Measurements from ENCODE around the gene PRICKLE2. TPM values are rescaled to one million over a fixed set of nuclear protein-coding genes. Genes with fewer than 3 reads are reported as not detected.

Gene PRICKLE2
- polyA plus RNA-seq, 1 donor (not counting 4 experiments of a cell fraction or from before 2014, with no cell fraction given): 7.8 TPM

GRCh38 chr3:64215559-64215958 is 9.7 kb downstream of the PRICKLE2 start:
- Histone ChIP-seq H3K9ac (ENCODE audit: control insufficient read depth, extremely low read depth, insufficient read depth, low read length) (no peak overlapping the region), H3K36me3 (ENCODE audit: control insufficient read depth in 2 of 2, extremely low read depth in 1 of 2, insufficient read depth in 2 of 2, low read length in 2 of 2) (no peaks in the 10 kb centered on the region), H3K9me1 (ENCODE audit: control insufficient read depth, extremely low read depth, insufficient read depth, low read length) (no peaks in the 10 kb centered on the region), H3K4me1 (ENCODE audit: control insufficient read depth, extremely low read depth, insufficient read depth, low read length) (peaks cover 32% of the 10 kb centered on the region), H2AFZ (ENCODE audit: control insufficient read depth, low read length) (no peak overlapping the region), H3K79me2 (ENCODE audit: control insufficient read depth, insufficient read depth, low read length) (peaks cover 6% of the 10 kb centered on the region), H3K9me3 (ENCODE audit: control insufficient read depth, low read depth, low read length) (no peaks in the 10 kb centered on the region), H3K27me3 (ENCODE audit: control insufficient read depth, extremely low read depth, insufficient read depth, low read length) (no peaks in the 10 kb centered on the region), H3K4me3 (ENCODE audit: control insufficient read depth in 2 of 3, extremely low read depth in 1 of 3, insufficient read depth in 2 of 3, low read depth in 1 of 3, low read length in 3 of 3) (no peak overlapping the region), H3K4me2 (ENCODE audit: control insufficient read depth, extremely low read depth, insufficient read depth, low read depth, low read length) (no peak overlapping the region), H3K27ac (ENCODE audit: control insufficient read depth, insufficient read depth, low read length) (no peak overlapping the region), H4K20me1 (ENCODE audit: control insufficient read depth, extremely low read depth, insufficient read depth, low read length) (no peaks in the 10 kb centered on the region)
- DNase-seq (ENCODE audit: low read depth, low spot score) (no peak), FAIRE-seq (no peak)
- dilution Hi-C loops (cut with MboI; ENCODE audit: extremely low pct_ligation_motif_present, low sequenced_read_pairs): no loop called here
- TF ChIP-seq EZH2 (IDR thresholded peaks at IDR 0.05; ENCODE audit: low read length): no peak
- TF ChIP-seq CTCF (optimal IDR thresholded peaks at IDR 0.05 in 1 of 3, IDR thresholded peaks at IDR 0.05 in 1 of 3, conservative IDR thresholded peaks at IDR 0.05 in 1 of 3; ENCODE audit: extremely low read depth in 1 of 3, insufficient read depth in 2 of 3, low read length in 3 of 3): no peak

DNA sequence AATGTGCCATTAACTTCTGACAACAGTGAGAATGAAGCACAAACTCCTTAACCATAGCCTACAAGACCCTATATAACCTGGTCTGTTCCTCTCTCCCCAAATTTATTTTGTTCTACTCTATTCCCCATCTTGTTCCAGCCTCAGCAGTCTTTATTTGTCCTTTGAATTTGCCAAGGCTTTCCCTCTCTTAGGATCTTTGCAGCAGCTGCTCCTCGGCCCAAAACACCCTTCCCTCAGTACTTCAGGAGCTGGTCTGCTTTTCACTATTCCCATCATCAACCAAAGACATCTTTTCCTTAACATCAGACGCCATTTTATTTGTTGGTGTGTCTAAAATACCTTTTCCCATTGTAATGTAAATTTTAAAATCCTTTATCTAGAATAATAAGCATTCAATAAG is 10.2 kb downstream of the PRICKLE2 start:
- no peak overlapping the region for H2AFZ ChIP-seq (ENCODE audit: control insufficient read depth, low read length)
- no peak for FAIRE-seq
- peaks cover 30% of the 10 kb centered on the region for H3K4me1 ChIP-seq (ENCODE audit: control insufficient read depth, extremely low read depth, insufficient read depth, low read length)
- DNase-seq (ENCODE audit: low read depth, low spot score): no peak
- H3K4me2 ChIP-seq (ENCODE audit: control insufficient read depth, extremely low read depth, insufficient read depth, low read depth, low read length): no peak overlapping the region
- H3K9me1 ChIP-seq (ENCODE audit: control insufficient read depth, extremely low read depth, insufficient read depth, low read length): no peaks in the 10 kb centered on the region
- no peaks in the 10 kb centered on the region for H3K27me3 ChIP-seq (ENCODE audit: control insufficient read depth, extremely low read depth, insufficient read depth, low read length)
- no peak for TF ChIP-seq CTCF (optimal IDR thresholded peaks at IDR 0.05 in 1 of 3, IDR thresholded peaks at IDR 0.05 in 1 of 3, conservative IDR thresholded peaks at IDR 0.05 in 1 of 3; ENCODE audit: extremely low read depth in 1 of 3, insufficient read depth in 2 of 3, low read length in 3 of 3)
- no peak for TF ChIP-seq EZH2 (IDR thresholded peaks at IDR 0.05; ENCODE audit: low read length)
- H3K27ac ChIP-seq (ENCODE audit: control insufficient read depth, insufficient read depth, low read length): no peak overlapping the region
- no peak overlapping the region for H3K4me3 ChIP-seq (ENCODE audit: control insufficient read depth in 2 of 3, extremely low read depth in 1 of 3, insufficient read depth in 2 of 3, low read depth in 1 of 3, low read length in 3 of 3)
- no peaks in the 10 kb centered on the region for H4K20me1 ChIP-seq (ENCODE audit: control insufficient read depth, extremely low read depth, insufficient read depth, low read length)
- no peak overlapping the region for H3K9ac ChIP-seq (ENCODE audit: control insufficient read depth, extremely low read depth, insufficient read depth, low read length)
- no peaks in the 10 kb centered on the region for H3K9me3 ChIP-seq (ENCODE audit: control insufficient read depth, low read depth, low read length)
- no peaks in the 10 kb centered on the region for H3K36me3 ChIP-seq (ENCODE audit: control insufficient read depth in 2 of 2, extremely low read depth in 1 of 2, insufficient read depth in 2 of 2, low read length in 2 of 2)
- H3K79me2 ChIP-seq (ENCODE audit: control insufficient read depth, insufficient read depth, low read length): peaks cover 6% of the 10 kb centered on the region
- dilution Hi-C loops (cut with MboI; ENCODE audit: extremely low pct_ligation_motif_present, low sequenced_read_pairs): no loop called here
